DOHH2 (cell line): ENCODE data around the gene LMOD3.

ENCODE experiments used
- H3F3A ChIP-seq: fragments of 200-600 bp; sonication (generic), shearing (Covaris generic); 2 replicates; pipeline ENCODE4 v1.6.0; 2016; ENCODE audit warnings: antibody characterized with exemption, mild to moderate bottlenecking; ENCODE audit not compliant: control insufficient read depth, insufficient read depth
- H3K27ac ChIP-seq: fragments of 200-600 bp; sonication (generic); 2 replicates; pipeline ENCODE4 v1.5.1; 2014; ENCODE audit warnings: low read depth, mild to moderate bottlenecking, low read length, moderate library complexity
- H3K27me3 ChIP-seq: fragments of 200-600 bp; sonication (generic); 2 replicates; pipeline ENCODE4 v1.6.1; 2014; ENCODE audit warnings: mild to moderate bottlenecking, low read length, mixed read lengths; ENCODE audit not compliant: control insufficient read depth
- H3K36me3 ChIP-seq: fragments of 200-600 bp; sonication (generic); 2 replicates; pipeline ENCODE4 v1.6.1; 2014; ENCODE audit warnings: mild to moderate bottlenecking, low read length, moderate library complexity, mixed read lengths; ENCODE audit not compliant: control insufficient read depth
- H3K4me1 ChIP-seq: fragments of 200-600 bp; sonication (generic); 2 replicates; pipeline ENCODE4 v1.6.1; 2014; ENCODE audit warnings: mild to moderate bottlenecking, low read length, mixed read lengths; ENCODE audit not compliant: control insufficient read depth
- H3K4me2 ChIP-seq: fragments of 200-600 bp; sonication (generic); 2 replicates; pipeline ENCODE4 v1.6.0; 2014; ENCODE audit warnings: mild to moderate bottlenecking, low read length, moderate library complexity
- H3K4me3 ChIP-seq: fragments of 200-600 bp; sonication (generic); 2 replicates; pipeline ENCODE4 v1.5.1; 2014; ENCODE audit warnings: mild to moderate bottlenecking, low read length, mixed read lengths
- H3K79me2 ChIP-seq: fragments of 200-600 bp; sonication (generic); 2 replicates; pipeline ENCODE4 v1.6.1; 2014; ENCODE audit warnings: mild to moderate bottlenecking, low read length, mixed read lengths; ENCODE audit not compliant: control insufficient read depth
- H3K9me2 ChIP-seq: fragments of 200-600 bp; sonication (generic); replicated peaks from 2 replicates; pipeline ENCODE4 v1.6.1; 2014; ENCODE audit warnings: mild to moderate bottlenecking, low read length, mixed read lengths; ENCODE audit not compliant: control insufficient read depth
- H3K9me3 ChIP-seq: fragments of 200-600 bp; sonication (generic); 2 replicates; pipeline ENCODE4 v1.6.1; 2014; ENCODE audit warnings: antibody characterized with exemption, low read length, mixed read lengths; ENCODE audit not compliant: control insufficient read depth, insufficient read depth
- H4K20me1 ChIP-seq: fragments of 200-600 bp; sonication (generic); 2 replicates; pipeline ENCODE4 v1.6.0; 2014; ENCODE audit warnings: low read depth, mild to moderate bottlenecking, antibody characterized with exemption, low read length, moderate library complexity; ENCODE audit not compliant: control insufficient read depth, insufficient read depth
- CTCF ChIP-seq: fragments of 200-600 bp; sonication (generic); IDR thresholded peaks from one replicate; pipeline ENCODE4 v1.5.1; 2014; ENCODE audit warnings: antibody characterized with exemption, mild to moderate bottlenecking, low read depth, low read length; ENCODE audit not compliant: poor library complexity, severe bottlenecking
- EZH2phosphoT487 ChIP-seq: fragments of 200-600 bp; sonication (generic); IDR thresholded peaks from 2 replicates; pipeline ENCODE4 v1.6.1; 2017; ENCODE audit warnings: borderline replicate concordance, mild to moderate bottlenecking, antibody characterized with exemption, low read length, moderate library complexity, mixed read lengths

LMOD3 gene

GRCh38 chr3:69130689-69131088, 8.3 kb upstream of the LMOD3 start:
- Histone ChIP-seq H4K20me1 (no peaks in the 10 kb centered on the region), H3K4me2 (no peak overlapping the region), H3K9me3 (no peaks in the 10 kb centered on the region), H3K4me3 (no peak overlapping the region), H3F3A (no peaks in the 10 kb centered on the region), H3K27me3 (peaks cover 18% of the 10 kb centered on the region; the same call in 1 of the 2 replicates), H3K79me2 (no peaks in the 10 kb centered on the region), H3K27ac (no peak overlapping the region), H3K36me3 (no peaks in the 10 kb centered on the region), H3K4me1 (no peaks in the 10 kb centered on the region), H3K9me2 (no peaks in the 10 kb centered on the region)
- no peak for TF ChIP-seq EZH2phosphoT487
- TF ChIP-seq CTCF = no peak

- no peaks in the 10 kb centered on the region for H3K9me3 ChIP-seq
- peaks cover 18% of the 10 kb centered on the region; the same call in 1 of the 2 replicates for H3K27me3 ChIP-seq
- H3K36me3 ChIP-seq = no peaks in the 10 kb centered on the region
- H3K27ac ChIP-seq = no peak overlapping the region
- H3F3A ChIP-seq = no peaks in the 10 kb centered on the region
- H3K4me3 ChIP-seq = no peak overlapping the region
- no peak for TF ChIP-seq EZH2phosphoT487
- no peak for TF ChIP-seq CTCF
- H3K9me2 ChIP-seq = no peaks in the 10 kb centered on the region
- no peaks in the 10 kb centered on the region for H4K20me1 ChIP-seq
- no peaks in the 10 kb centered on the region for H3K79me2 ChIP-seq
- no peaks in the 10 kb centered on the region for H3K4me1 ChIP-seq
- no peak overlapping the region for H3K4me2 ChIP-seq
Measured at GRCh38 chr3:69129531-69129930, 7.1 kb upstream of the LMOD3 start.

GRCh38 chr3:69128509-69128908, 6.1 kb upstream of the LMOD3 start:
- no peaks in the 10 kb centered on the region for H3K36me3 ChIP-seq
- no peak for TF ChIP-seq EZH2phosphoT487
- TF ChIP-seq CTCF = no peak
- H3K4me2 ChIP-seq = no peak overlapping the region
- no peaks in the 10 kb centered on the region for H3K79me2 ChIP-seq
- no peak overlapping the region for H3K4me3 ChIP-seq
- no peaks in the 10 kb centered on the region for H3K9me3 ChIP-seq
- no peaks in the 10 kb centered on the region for H3F3A ChIP-seq
- H3K4me1 ChIP-seq = no peaks in the 10 kb centered on the region
- H4K20me1 ChIP-seq = no peaks in the 10 kb centered on the region
- H3K9me2 ChIP-seq = no peaks in the 10 kb centered on the region
- H3K27ac ChIP-seq = no peak overlapping the region
- H3K27me3 ChIP-seq = peaks cover 18% of the 10 kb centered on the region; the same call in 1 of the 2 replicates
